ENCODE data around the gene RFX4. TPM values are rescaled to one million over a fixed set of nuclear protein-coding genes. Genes with fewer than 3 reads are reported as not detected.

Gene RFX4
- total RNA-seq, 4 donors from 2014 or later, result not detected

DNA sequence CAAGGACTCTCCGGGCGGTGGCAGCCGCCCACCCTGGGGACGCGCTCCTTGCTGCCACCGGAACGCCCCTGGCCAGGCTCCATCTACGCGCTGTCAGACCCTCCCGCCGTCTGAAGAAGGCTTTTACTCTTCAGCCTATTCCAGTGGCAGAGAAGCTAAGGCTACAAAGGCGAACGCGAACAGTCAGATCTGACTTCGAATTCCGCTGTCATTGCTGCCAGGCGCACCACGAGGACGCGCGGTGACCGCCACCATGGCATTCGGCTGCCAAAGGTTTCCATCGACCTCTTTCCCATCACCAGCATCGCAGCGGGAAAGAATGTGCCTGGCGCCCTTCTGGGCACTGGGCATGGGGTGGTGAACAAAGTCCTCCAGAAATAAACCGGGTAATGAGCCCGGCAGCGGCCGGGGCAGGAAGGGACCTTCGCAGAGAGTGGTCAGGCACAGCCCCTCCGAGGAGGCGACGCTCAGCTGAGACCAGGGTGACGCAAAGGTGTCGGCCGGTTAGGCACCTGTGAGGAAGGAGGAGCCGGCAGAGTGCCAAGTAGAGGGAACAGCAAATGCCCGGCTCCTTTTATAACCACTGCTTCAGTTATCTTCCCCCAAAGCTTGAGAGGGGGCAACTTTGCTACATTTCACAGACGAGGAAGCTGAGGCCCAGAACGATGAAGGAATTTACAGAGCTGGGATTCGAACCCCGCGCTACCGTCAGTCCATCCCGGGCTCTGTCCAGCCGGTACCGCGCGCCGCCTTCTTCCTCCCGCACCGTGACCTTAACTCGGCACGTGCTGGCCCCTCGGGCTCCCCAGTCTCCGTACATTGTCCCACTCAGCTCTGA, 1.9 kb upstream of the RFX4 start:
- no peaks in the 10 kb centered on the region for H3K36me3 ChIP-seq
- H3K9me3 ChIP-seq, result no peaks in the 10 kb centered on the region
- 24% methylated on average over 58 of the region's 58 CpGs; no CpG with 5 or more reads in 1 of the 2 donors for WGBS, 2 donors (ENCODE audit: low coverage in 1 of 2)
- no peak overlapping the region for H3K27ac ChIP-seq
- peaks cover 92% of the 10 kb centered on the region for H3K27me3 ChIP-seq
- H3K4me1 ChIP-seq, result peaks cover 4 to 47% (median 39%) of the 10 kb centered on the region in 4 donors
- TF ChIP-seq, protein P1, sequence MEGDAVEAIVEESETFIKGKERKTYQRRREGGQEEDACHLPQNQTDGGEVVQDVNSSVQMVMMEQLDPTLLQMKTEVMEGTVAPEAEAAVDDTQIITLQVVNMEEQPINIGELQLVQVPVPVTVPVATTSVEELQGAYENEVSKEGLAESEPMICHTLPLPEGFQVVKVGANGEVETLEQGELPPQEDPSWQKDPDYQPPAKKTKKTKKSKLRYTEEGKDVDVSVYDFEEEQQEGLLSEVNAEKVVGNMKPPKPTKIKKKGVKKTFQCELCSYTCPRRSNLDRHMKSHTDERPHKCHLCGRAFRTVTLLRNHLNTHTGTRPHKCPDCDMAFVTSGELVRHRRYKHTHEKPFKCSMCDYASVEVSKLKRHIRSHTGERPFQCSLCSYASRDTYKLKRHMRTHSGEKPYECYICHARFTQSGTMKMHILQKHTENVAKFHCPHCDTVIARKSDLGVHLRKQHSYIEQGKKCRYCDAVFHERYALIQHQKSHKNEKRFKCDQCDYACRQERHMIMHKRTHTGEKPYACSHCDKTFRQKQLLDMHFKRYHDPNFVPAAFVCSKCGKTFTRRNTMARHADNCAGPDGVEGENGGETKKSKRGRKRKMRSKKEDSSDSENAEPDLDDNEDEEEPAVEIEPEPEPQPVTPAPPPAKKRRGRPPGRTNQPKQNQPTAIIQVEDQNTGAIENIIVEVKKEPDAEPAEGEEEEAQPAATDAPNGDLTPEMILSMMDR (IDR thresholded peaks at IDR 0.05), result no peak
- TF ChIP-seq POLR2A (IDR thresholded peaks at IDR 0.05), result no peak
- TF ChIP-seq POLR2AphosphoS5 (IDR thresholded peaks at IDR 0.05), result no peak
- no peak for TF ChIP-seq EP300 (IDR thresholded peaks at IDR 0.05; ENCODE audit: low read depth)
- intact Hi-C loops (cut with DNase I; ENCODE audit: low total_unique reads) (loop anchor here (10.0 kb wide), 1 partner anchor 54 kb away; no protein-coding TSS in a partner anchor), in situ Hi-C loops (cut with MboI; ENCODE audit: low pct_ligation_motif_present in 1 of 4, low pct_unique_long_range_greater_than_20kb in 1 of 4, low sequenced_read_pairs in 3 of 4) (no loop called here)
- H3K4me3 ChIP-seq, result peak overlapping the region in 1 of 4 donors; percentile 49
- no peak for DNase-seq

DNA sequence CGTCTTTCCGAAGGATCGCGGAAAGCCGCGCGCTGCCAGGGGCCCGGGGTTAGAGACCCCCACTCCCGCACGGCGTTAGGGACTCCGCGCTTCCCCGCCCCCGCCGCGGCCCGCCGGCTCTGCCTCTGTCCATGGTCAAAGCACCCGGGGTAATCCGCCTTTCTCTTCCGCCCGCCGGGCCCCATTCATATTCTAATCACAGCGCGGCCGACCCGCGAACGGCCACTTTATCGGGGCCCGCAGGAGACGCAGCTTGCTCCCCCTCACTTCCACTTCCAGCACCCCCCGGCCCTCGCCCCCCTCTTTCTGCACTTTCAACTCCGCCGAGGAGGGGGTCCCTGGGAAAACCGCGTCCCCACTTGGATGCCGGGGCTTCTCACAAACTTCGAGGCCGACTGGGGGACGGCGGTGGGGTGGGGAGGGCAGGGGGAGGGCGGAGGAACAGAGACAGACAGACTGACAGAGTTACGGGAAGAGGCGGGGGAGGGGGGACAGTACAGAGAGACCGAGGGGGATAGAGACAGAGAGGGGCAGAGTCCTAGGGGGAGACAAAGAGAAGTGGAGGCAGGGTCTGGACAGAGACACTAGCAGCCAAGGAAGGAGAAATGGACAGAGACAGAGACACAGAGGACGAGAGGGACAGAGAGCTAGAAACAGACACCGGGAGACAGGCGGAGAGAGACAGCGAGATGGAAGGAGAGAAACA, 1.1 kb upstream of the RFX4 start:
- 3 to 15% methylated on average over 7 to 51 of the region's 52 CpGs for WGBS, 2 donors (ENCODE audit: low coverage in 1 of 2)

DNA sequence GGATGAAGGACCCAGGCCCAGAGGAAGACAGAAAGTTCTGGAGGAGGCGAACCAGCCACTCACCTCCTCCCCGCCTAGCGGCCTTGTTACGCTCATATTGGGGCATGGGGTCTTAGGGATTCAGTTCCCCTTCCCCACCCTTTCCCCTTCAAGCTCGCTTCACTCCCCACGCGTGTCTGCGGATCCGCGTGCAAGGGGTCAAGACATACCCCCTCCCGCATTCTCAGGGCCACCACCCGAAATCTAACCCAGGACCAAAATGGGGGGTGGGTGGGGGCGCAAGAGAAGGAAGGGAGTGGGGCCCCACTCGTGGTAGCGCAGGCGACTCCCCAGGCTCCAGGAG, 584 bp upstream of the RFX4 start:
- 6 to 18% methylated on average over 10 to 15 of the region's 16 CpGs for WGBS, 2 donors (ENCODE audit: low coverage in 1 of 2)
- peaks cover 4 to 60% (median 47%) of the 10 kb centered on the region in 4 donors for H3K4me1 ChIP-seq
- no peaks in the 10 kb centered on the region for H3K9me3 ChIP-seq
- no peak for DNase-seq
- no peak for TF ChIP-seq EP300 (IDR thresholded peaks at IDR 0.05; ENCODE audit: low read depth)
- no peak for TF ChIP-seq POLR2A (IDR thresholded peaks at IDR 0.05)
- no peak for TF ChIP-seq POLR2AphosphoS5 (IDR thresholded peaks at IDR 0.05)
- peak overlapping the region in 1 of 4 donors; percentile 49 for H3K4me3 ChIP-seq
- H3K27ac ChIP-seq, result no peak overlapping the region
- in situ Hi-C loops (cut with MboI; ENCODE audit: low pct_ligation_motif_present in 1 of 4, low pct_unique_long_range_greater_than_20kb in 1 of 4, low sequenced_read_pairs in 3 of 4) (no loop called here), intact Hi-C loops (cut with DNase I; ENCODE audit: low total_unique reads) (loop anchor here (10.0 kb wide), 1 partner anchor 53 kb away; no protein-coding TSS in a partner anchor)
- no peaks in the 10 kb centered on the region for H3K36me3 ChIP-seq
- H3K27me3 ChIP-seq, result peaks cover 100% of the 10 kb centered on the region

More for the DNA sequence above, 1.1 kb upstream of the RFX4 start:
- H3K36me3 ChIP-seq, result no peaks in the 10 kb centered on the region
- DNase-seq, result no peak
- H3K27me3 ChIP-seq, result peaks cover 100% of the 10 kb centered on the region
- peak overlapping the region in 1 of 4 donors; percentile 49 for H3K4me3 ChIP-seq
- H3K27ac ChIP-seq, result no peak overlapping the region
- in situ Hi-C loops (cut with MboI; ENCODE audit: low pct_ligation_motif_present in 1 of 4, low pct_unique_long_range_greater_than_20kb in 1 of 4, low sequenced_read_pairs in 3 of 4) (no loop called here), intact Hi-C loops (cut with DNase I; ENCODE audit: low total_unique reads) (loop anchor here (10.0 kb wide), 1 partner anchor 53 kb away; no protein-coding TSS in a partner anchor)
- H3K4me1 ChIP-seq, result peaks cover 4 to 55% (median 44%) of the 10 kb centered on the region in 4 donors
- H3K9me3 ChIP-seq, result no peaks in the 10 kb centered on the region
- TF ChIP-seq POLR2AphosphoS5 (IDR thresholded peaks at IDR 0.05) (no peak), EP300 (IDR thresholded peaks at IDR 0.05; ENCODE audit: low read depth) (no peak), POLR2A (IDR thresholded peaks at IDR 0.05) (no peak)
- TF ChIP-seq, protein P1 (IDR thresholded peaks at IDR 0.05), result no peak

GRCh38 chr12:106583242-106584103, 669 bp downstream of the RFX4 start:
- peaks cover 100% of the 10 kb centered on the region for H3K27me3 ChIP-seq

More at GRCh38 chr12:106583242-106584103, 669 bp downstream of the RFX4 start:
- Histone ChIP-seq H3K4me3 (peak overlapping the region in 3 of 4 donors; percentile 13 to 49 (median 25)), H3K27ac (no peak overlapping the region), H3K9me3 (no peaks in the 10 kb centered on the region), H3K4me1 (peaks cover 4 to 62% (median 47%) of the 10 kb centered on the region in 4 donors), H3K36me3 (no peaks in the 10 kb centered on the region)
- in situ Hi-C loops (cut with MboI; ENCODE audit: low pct_ligation_motif_present in 1 of 4, low pct_unique_long_range_greater_than_20kb in 1 of 4, low sequenced_read_pairs in 3 of 4), result no loop called here
- no peak for TF ChIP-seq POLR2A (IDR thresholded peaks at IDR 0.05)
- TF ChIP-seq POLR2AphosphoS5 (IDR thresholded peaks at IDR 0.05), result no peak
- TF ChIP-seq, protein P1 (IDR thresholded peaks at IDR 0.05), result no peak
- TF ChIP-seq EP300 (IDR thresholded peaks at IDR 0.05; ENCODE audit: low read depth), result no peak
- intact Hi-C loops (cut with DNase I; ENCODE audit: low total_unique reads), result loop anchor here (10.0 kb wide), 1 partner anchor 51 kb away; no protein-coding TSS in a partner anchor
- DNase-seq, result no peak
- WGBS, 2 donors (ENCODE audit: low coverage in 1 of 2), result 4 to 29% methylated on average over 1 to 47 of the region's 60 CpGs
